K562 (cell line): ENCODE results near the gene ALDH18A1. TPM values are rescaled to one million over a fixed set of nuclear protein-coding genes. Genes with fewer than 3 reads are reported as not detected.

Experiments
- CBX5 ChIP-seq: IDR thresholded peaks from 2 replicates; pipeline ENCODE4 v1.6.1; 2014; ENCODE audit warnings: low read depth, borderline replicate concordance
- CREB5 ChIP-seq: fragments of 250-450 bp; sonication (Bioruptor Pico); IDR thresholded peaks from 2 replicates; pipeline ENCODE4 v1.5.0; 2020; ENCODE audit warnings: mild to moderate bottlenecking
- DEAF1 ChIP-seq: fragments of 450-650 bp; formaldehyde crosslinking; IDR thresholded peaks from 2 replicates; pipeline ENCODE4 v1.4.0; 2020; ENCODE audit warnings: mild to moderate bottlenecking, moderate library complexity
- DPF2 ChIP-seq: fragments of 450-650 bp; IDR thresholded peaks from 2 replicates; pipeline ENCODE4 v1.6.1; 2016
- ETV5 ChIP-seq: sonication (generic); formaldehyde crosslinking; IDR thresholded peaks from 2 replicates; pipeline ENCODE4 v1.4.0; 2020; ENCODE audit warnings: low read depth, mild to moderate bottlenecking, missing genetic modification reagents
- HNRNPH1 ChIP-seq: fragments of 200-400 bp; formaldehyde crosslinking; optimal IDR thresholded peaks from 2 replicates; pipeline ENCODE3; 2017; ENCODE audit warnings: low read depth, mild to moderate bottlenecking, low read length, moderate library complexity
- KLF10 ChIP-seq: fragments of 250-450 bp; sonication (Bioruptor Pico); IDR thresholded peaks from 2 replicates; pipeline ENCODE4 v1.6.1; 2021; ENCODE audit warnings: matching md5 sums
- MEF2D ChIP-seq: conservative IDR thresholded peaks from 2 replicates; pipeline ENCODE4 v1.6.1; 2016; ENCODE audit warnings: low read depth, missing genetic modification characterization, missing compliant biosample characterization
- PML ChIP-seq: IDR thresholded peaks from 2 replicates; pipeline ENCODE4 v1.6.1; 2012; ENCODE audit warnings: low read length, inconsistent platforms
- POLR2A ChIP-seq: fragments of 450-650 bp; conservative IDR thresholded peaks from 2 replicates; pipeline ENCODE4 v1.6.1; 2016
- POLR2H ChIP-seq: IDR thresholded peaks from 2 replicates; pipeline ENCODE4 v1.6.1; 2016; ENCODE audit warnings: missing genetic modification characterization, low read depth, mild to moderate bottlenecking, control low read depth, missing compliant biosample characterization, moderate library complexity
- PTBP1 ChIP-seq: fragments of 200-400 bp; formaldehyde crosslinking; IDR thresholded peaks from 2 replicates; pipeline ENCODE4 v1.6.1; 2017; ENCODE audit warnings: low read depth, low read length
- SFPQ ChIP-seq: fragments of 200-400 bp; formaldehyde crosslinking; IDR thresholded peaks from 2 replicates; pipeline ENCODE4 v1.6.1; 2017; ENCODE audit warnings: mild to moderate bottlenecking, low read depth, low read length, moderate library complexity
- SMAD1 ChIP-seq: fragments of 150-350 bp; IDR thresholded peaks from 2 replicates; pipeline ENCODE4 v1.6.1; 2014; ENCODE audit warnings: low read length, low read depth; ENCODE audit not compliant: partially characterized antibody
- SMC3 ChIP-seq: conservative IDR thresholded peaks from 2 replicates; pipeline ENCODE4 v1.6.1; 2011; ENCODE audit warnings: low read depth, low read length, improper control_type of control experiment; ENCODE audit not compliant: insufficient read depth
- SREBF2 ChIP-seq: sonication (generic); formaldehyde crosslinking; IDR thresholded peaks from 2 replicates; pipeline ENCODE4 v1.4.0; 2020; ENCODE audit warnings: mild to moderate bottlenecking, missing genetic modification reagents
- TCFL5 ChIP-seq: fragments of 250-450 bp; sonication (Bioruptor Pico); conservative IDR thresholded peaks from 2 replicates; pipeline ENCODE4 v1.6.1; 2021; ENCODE audit warnings: mild to moderate bottlenecking, moderate library complexity, matching md5 sums
- THRA ChIP-seq: fragments of 450-650 bp; IDR thresholded peaks from 2 replicates; pipeline ENCODE4 v1.6.1; 2017; ENCODE audit warnings: mild to moderate bottlenecking, moderate library complexity
- ZEB2 ChIP-seq: fragments of 450-650 bp; IDR thresholded peaks from 2 replicates; pipeline ENCODE4 v1.6.1; 2016
- ZNF140 ChIP-seq: fragments of 250-450 bp; sonication (Bioruptor Pico); IDR thresholded peaks from 2 replicates; pipeline ENCODE4 v1.8.0; 2021; ENCODE audit warnings: moderate library complexity, mild to moderate bottlenecking, inconsistent platforms
- ZNF24 ChIP-seq: fragments of 450-650 bp; IDR thresholded peaks from 2 replicates; pipeline ENCODE4 v1.6.1; 2016
- ZNF316 ChIP-seq: fragments of 450-650 bp; IDR thresholded peaks from 2 replicates; pipeline ENCODE4 v1.6.1; 2016
- ZNF384 ChIP-seq: IDR thresholded peaks from 2 replicates; pipeline ENCODE4 v1.6.1; 2012; ENCODE audit warnings: low read depth, low read length, improper control_type of control experiment
- ZNF584 ChIP-seq: fragments of 200-800 bp; sonication (Bioruptor generic); IDR thresholded peaks from 2 replicates; pipeline ENCODE4 v1.6.1; 2016; ENCODE audit warnings: low read depth, mild to moderate bottlenecking, missing genetic modification characterization, missing compliant biosample characterization
- ZNF699 ChIP-seq: fragments of 250-450 bp; sonication (Bioruptor Pico); IDR thresholded peaks from 2 replicates; pipeline ENCODE4 v1.8.0; 2021; ENCODE audit warnings: mild to moderate bottlenecking, moderate library complexity; ENCODE audit not compliant: insufficient replicate concordance
- polyA plus RNA-seq, 8 experiments: library from polyadenylated mRNA; depleted of rRNA in 4 of 8; stranded (reverse) in 5 of 8; unstranded in 3 of 8; fragments of >200 nt; fragmentation: Nextera tagmentation in 2 of 8; fragmentation: Illumina TruSeq in 1 of 8; extraction: Ambion mirVana in 2 of 8; extraction: Trizol in 1 of 8; gene quantifications; 2 replicates each; pipeline versions ENCODE4 v1.2.1 to v1.2.3, GENCODE V29; 2011 to 2014; ENCODE audit warnings: inconsistent platforms in 1 of 8, missing spikeins in 1 of 8
- total RNA-seq, 7 experiments: library from RNA; depleted of rRNA in 6 of 7; stranded (reverse); fragments of >200 nt in 6 of 7; fragmentation: Illumina TruSeq in 2 of 7; extraction: Trizol in 2 of 7; gene quantifications; 2 replicates each; pipeline versions ENCODE4 v1.2.1 to v1.2.3, GENCODE V29; 2011 to 2021; ENCODE audit warnings: low replicate concordance in 1 of 7

ALDH18A1 gene
- total and polyA plus RNA-seq, 9 of the 15 experiments (the other 6 are each of a cell fraction or from before 2014, with no cell fraction given), result 12.0 to 83.3 (median 43.8) TPM

GRCh38 chr10:95693668-95694534, 37.4 kb upstream of the ALDH18A1 start, which contains the start of gene TCTN3 (continued):
- TF ChIP-seq PTBP1 (0 out of 2 replicates have a peak, but pooled peaks have one; percentile 36), ZEB2 (no peak), POLR2A (peak; percentile 73; the same call in 1 of the 2 replicates), SFPQ (no peak), CREB5 (CRISPR knock-in tag) (no peak), TCFL5 (CRISPR knock-in tag) (no peak), ZNF384 (peak; percentile 74; the same call in 1 of the 2 replicates), SMAD1 (no peak), HNRNPH1 (no peak), SMC3 (peak; percentile 87), PML (no peak), SREBF2 (CRISPR knock-in tag) (no peak), CBX5 (no peak), POLR2H (tag) (no peak), ZNF584 (CRISPR knock-in tag) (no peak), DEAF1 (CRISPR knock-in tag) (peak; percentile 96), ZNF699 (CRISPR knock-in tag) (no peak), ETV5 (CRISPR knock-in tag) (peak; percentile 77), ZNF140 (CRISPR knock-in tag) (no peak), THRA (no peak), KLF10 (CRISPR knock-in tag) (no peak), MEF2D (no peak), ZNF316 (no peak), DPF2 (no peak), ZNF24 (no peak)
